ENCODE measurements around the gene PTPRA.

Gene PTPRA

GRCh38 chr20:2902291-2902690 is 29.0 kb downstream of the PTPRA start:
- in situ Hi-C loops (cut with HindIII; ENCODE audit: low pct_unique_long_range_greater_than_20kb, low sequenced_read_pairs): no loop called here
- DNase-seq (ENCODE audit: low read depth in 1 of 2, low spot score in 1 of 2): no peak
- no peak for TF ChIP-seq JUND (IDR thresholded peaks at IDR 0.05; ENCODE audit: low read depth)

- DNase-seq (ENCODE audit: low read depth in 1 of 2, low spot score in 1 of 2): no peak
- in situ Hi-C loops (cut with HindIII; ENCODE audit: low pct_unique_long_range_greater_than_20kb, low sequenced_read_pairs): no loop called here
- TF ChIP-seq JUND (IDR thresholded peaks at IDR 0.05; ENCODE audit: low read depth): no peak
Observed at GRCh38 chr20:2902818-2903217, 29.5 kb downstream of the PTPRA start.

- DNase-seq (ENCODE audit: low read depth in 1 of 2, low spot score in 1 of 2): no peak
- in situ Hi-C loops (cut with HindIII; ENCODE audit: low pct_unique_long_range_greater_than_20kb, low sequenced_read_pairs): no loop called here
Observed at GRCh38 chr20:2903686-2904085, 30.4 kb downstream of the PTPRA start.

GRCh38 chr20:2907519-2907918 is 34.2 kb downstream of the PTPRA start:
- TF ChIP-seq JUND (IDR thresholded peaks at IDR 0.05; ENCODE audit: low read depth): no peak
- DNase-seq (ENCODE audit: low read depth in 1 of 2, low spot score in 1 of 2): no peak
- in situ Hi-C loops (cut with HindIII; ENCODE audit: low pct_unique_long_range_greater_than_20kb, low sequenced_read_pairs): no loop called here

More at GRCh38 chr20:2903686-2904085, 30.4 kb downstream of the PTPRA start:
- no peak for TF ChIP-seq JUND (IDR thresholded peaks at IDR 0.05; ENCODE audit: low read depth)

- DNase-seq (ENCODE audit: low read depth in 1 of 2, low spot score in 1 of 2): no peak
- TF ChIP-seq JUND (IDR thresholded peaks at IDR 0.05; ENCODE audit: low read depth): no peak
- in situ Hi-C loops (cut with HindIII; ENCODE audit: low pct_unique_long_range_greater_than_20kb, low sequenced_read_pairs): no loop called here
Observed at GRCh38 chr20:2909953-2910352, 36.7 kb downstream of the PTPRA start.

GRCh38 chr20:2911200-2911599 is 37.9 kb downstream of the PTPRA start:
- in situ Hi-C loops (cut with HindIII; ENCODE audit: low pct_unique_long_range_greater_than_20kb, low sequenced_read_pairs): no loop called here
- DNase-seq (ENCODE audit: low read depth in 1 of 2, low spot score in 1 of 2): no peak
- TF ChIP-seq JUND (IDR thresholded peaks at IDR 0.05; ENCODE audit: low read depth): no peak

- in situ Hi-C loops (cut with HindIII; ENCODE audit: low pct_unique_long_range_greater_than_20kb, low sequenced_read_pairs): no loop called here
Observed at GRCh38 chr20:2914160-2914559, 40.9 kb downstream of the PTPRA start.

GRCh38 chr20:2917266-2917665 is 44.0 kb downstream of the PTPRA start:
- in situ Hi-C loops (cut with HindIII; ENCODE audit: low pct_unique_long_range_greater_than_20kb, low sequenced_read_pairs): no loop called here
- TF ChIP-seq JUND (IDR thresholded peaks at IDR 0.05; ENCODE audit: low read depth): no peak
- no peak for DNase-seq (ENCODE audit: low read depth in 1 of 2, low spot score in 1 of 2)

More at GRCh38 chr20:2914160-2914559, 40.9 kb downstream of the PTPRA start:
- TF ChIP-seq JUND (IDR thresholded peaks at IDR 0.05; ENCODE audit: low read depth): no peak
- peak in 1 of 2 experiments; percentile 67 for DNase-seq (ENCODE audit: low read depth in 1 of 2, low spot score in 1 of 2)

GRCh38 chr20:2918096-2919049 is 45.1 kb downstream of the PTPRA start:
- no peak for TF ChIP-seq JUND (IDR thresholded peaks at IDR 0.05; ENCODE audit: low read depth)
- in situ Hi-C loops (cut with HindIII; ENCODE audit: low pct_unique_long_range_greater_than_20kb, low sequenced_read_pairs): no loop called here
- DNase-seq (ENCODE audit: low read depth in 1 of 2, low spot score in 1 of 2): no peak

GRCh38 chr20:2919518-2920245 is 46.4 kb downstream of the PTPRA start:
- no peak for DNase-seq (ENCODE audit: low read depth in 1 of 2, low spot score in 1 of 2)
- TF ChIP-seq JUND (IDR thresholded peaks at IDR 0.05; ENCODE audit: low read depth): no peak
- in situ Hi-C loops (cut with HindIII; ENCODE audit: low pct_unique_long_range_greater_than_20kb, low sequenced_read_pairs): no loop called here

GRCh38 chr20:2920473-2920872 is 47.2 kb downstream of the PTPRA start:
- no peak for DNase-seq (ENCODE audit: low read depth in 1 of 2, low spot score in 1 of 2)

GRCh38 chr20:2921506-2921905 is 48.2 kb downstream of the PTPRA start:
- in situ Hi-C loops (cut with HindIII; ENCODE audit: low pct_unique_long_range_greater_than_20kb, low sequenced_read_pairs): no loop called here
- DNase-seq (ENCODE audit: low read depth in 1 of 2, low spot score in 1 of 2): no peak

More at GRCh38 chr20:2920473-2920872, 47.2 kb downstream of the PTPRA start:
- in situ Hi-C loops (cut with HindIII; ENCODE audit: low pct_unique_long_range_greater_than_20kb, low sequenced_read_pairs): no loop called here
- TF ChIP-seq JUND (IDR thresholded peaks at IDR 0.05; ENCODE audit: low read depth): no peak

GRCh38 chr20:2922957-2923356 is 49.7 kb downstream of the PTPRA start:
- in situ Hi-C loops (cut with HindIII; ENCODE audit: low pct_unique_long_range_greater_than_20kb, low sequenced_read_pairs): no loop called here
- TF ChIP-seq JUND (IDR thresholded peaks at IDR 0.05; ENCODE audit: low read depth): no peak
- DNase-seq (ENCODE audit: low read depth in 1 of 2, low spot score in 1 of 2): peak in 1 of 2 experiments; percentile 16

More at GRCh38 chr20:2921506-2921905, 48.2 kb downstream of the PTPRA start:
- TF ChIP-seq JUND (IDR thresholded peaks at IDR 0.05; ENCODE audit: low read depth): no peak
